BE2C (cell line): ENCODE results near the gene UBALD2.
A peak's percentile ranks its signal among the peaks of the same experiment; 100 is the strongest.
"Not testable (repeated sequence)": the region's sequence is repeated elsewhere in the genome, so short reads cannot be mapped to it uniquely, and the experiment has no call there.

ENCODE experiments used
- DNase-seq: peaks from one replicate; pipeline ENCODE4 v3.0.0-alpha.2; 2020
- H3K27me3 ChIP-seq: fragments of 250-450 bp; sonication (Bioruptor Pico); 2 replicates; pipeline ENCODE4 v1.5.1; 2020; ENCODE audit warnings: mild to moderate bottlenecking
- H3K36me3 ChIP-seq: fragments of 250-450 bp; sonication (Bioruptor Pico); 2 replicates; pipeline ENCODE4 v1.5.1; 2020; ENCODE audit warnings: mild to moderate bottlenecking
- H3K4me1 ChIP-seq: fragments of 250-450 bp; sonication (Bioruptor Pico); 2 replicates; pipeline ENCODE4 v1.5.1; 2020
- H3K4me3 ChIP-seq: 2 replicates; pipeline ENCODE4 v1.5.1; 2011; ENCODE audit warnings: low read depth, low read length
- H3K9me3 ChIP-seq: fragments of 250-450 bp; sonication (Bioruptor Pico); 2 replicates; pipeline ENCODE4 v1.5.1; 2020
- TF ChIP-seq, protein P1 (sequence below): IDR thresholded peaks from 2 replicates; pipeline ENCODE4 v1.5.1; 2012; ENCODE audit warnings: mild to moderate bottlenecking, low read depth, low read length

Gene UBALD2

DNA sequence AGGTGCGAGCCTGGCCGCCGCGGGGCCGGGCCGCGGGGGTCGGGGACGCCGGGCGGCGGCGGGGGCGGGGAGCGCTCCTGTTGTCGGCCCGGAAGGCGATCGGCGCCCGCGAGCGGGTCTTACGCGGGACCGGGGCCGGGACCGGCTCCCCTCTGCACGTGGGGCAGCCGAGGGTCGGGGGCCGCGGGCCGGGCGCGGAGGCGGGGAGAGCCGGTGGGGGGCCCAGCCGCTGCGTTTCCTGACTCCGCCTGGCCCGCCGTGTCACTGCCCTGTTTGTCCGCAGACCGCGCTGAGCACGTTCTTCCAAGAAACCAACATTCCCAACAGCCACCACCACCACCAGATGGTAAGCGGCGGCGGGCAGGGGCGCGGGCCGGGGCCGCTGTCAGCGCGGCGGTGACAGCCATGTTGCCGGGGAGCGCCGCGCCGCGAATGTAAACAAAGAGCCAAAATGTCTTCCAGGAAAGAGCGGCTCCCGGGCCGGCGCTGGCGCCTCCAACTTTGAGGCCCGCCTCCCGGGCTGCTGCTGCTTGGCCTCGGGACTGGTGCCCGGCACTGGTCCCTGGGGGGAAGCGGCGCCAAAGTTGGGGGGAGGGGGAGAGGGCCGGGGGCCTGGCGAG lies 586 bp downstream of the UBALD2 start:
- no peaks in the 10 kb centered on the region for H3K27me3 ChIP-seq
- no peaks in the 10 kb centered on the region for H3K9me3 ChIP-seq
- H3K4me3 ChIP-seq: peak overlapping the region; percentile 79
- H3K4me1 ChIP-seq: peaks cover 2% of the 10 kb centered on the region; the same call in 1 of the 2 replicates
- DNase-seq: peak; percentile 57
- H3K36me3 ChIP-seq: no peaks in the 10 kb centered on the region; the same call in 1 of the 2 replicates
- TF ChIP-seq, protein P1, sequence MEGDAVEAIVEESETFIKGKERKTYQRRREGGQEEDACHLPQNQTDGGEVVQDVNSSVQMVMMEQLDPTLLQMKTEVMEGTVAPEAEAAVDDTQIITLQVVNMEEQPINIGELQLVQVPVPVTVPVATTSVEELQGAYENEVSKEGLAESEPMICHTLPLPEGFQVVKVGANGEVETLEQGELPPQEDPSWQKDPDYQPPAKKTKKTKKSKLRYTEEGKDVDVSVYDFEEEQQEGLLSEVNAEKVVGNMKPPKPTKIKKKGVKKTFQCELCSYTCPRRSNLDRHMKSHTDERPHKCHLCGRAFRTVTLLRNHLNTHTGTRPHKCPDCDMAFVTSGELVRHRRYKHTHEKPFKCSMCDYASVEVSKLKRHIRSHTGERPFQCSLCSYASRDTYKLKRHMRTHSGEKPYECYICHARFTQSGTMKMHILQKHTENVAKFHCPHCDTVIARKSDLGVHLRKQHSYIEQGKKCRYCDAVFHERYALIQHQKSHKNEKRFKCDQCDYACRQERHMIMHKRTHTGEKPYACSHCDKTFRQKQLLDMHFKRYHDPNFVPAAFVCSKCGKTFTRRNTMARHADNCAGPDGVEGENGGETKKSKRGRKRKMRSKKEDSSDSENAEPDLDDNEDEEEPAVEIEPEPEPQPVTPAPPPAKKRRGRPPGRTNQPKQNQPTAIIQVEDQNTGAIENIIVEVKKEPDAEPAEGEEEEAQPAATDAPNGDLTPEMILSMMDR: no peak

DNA sequence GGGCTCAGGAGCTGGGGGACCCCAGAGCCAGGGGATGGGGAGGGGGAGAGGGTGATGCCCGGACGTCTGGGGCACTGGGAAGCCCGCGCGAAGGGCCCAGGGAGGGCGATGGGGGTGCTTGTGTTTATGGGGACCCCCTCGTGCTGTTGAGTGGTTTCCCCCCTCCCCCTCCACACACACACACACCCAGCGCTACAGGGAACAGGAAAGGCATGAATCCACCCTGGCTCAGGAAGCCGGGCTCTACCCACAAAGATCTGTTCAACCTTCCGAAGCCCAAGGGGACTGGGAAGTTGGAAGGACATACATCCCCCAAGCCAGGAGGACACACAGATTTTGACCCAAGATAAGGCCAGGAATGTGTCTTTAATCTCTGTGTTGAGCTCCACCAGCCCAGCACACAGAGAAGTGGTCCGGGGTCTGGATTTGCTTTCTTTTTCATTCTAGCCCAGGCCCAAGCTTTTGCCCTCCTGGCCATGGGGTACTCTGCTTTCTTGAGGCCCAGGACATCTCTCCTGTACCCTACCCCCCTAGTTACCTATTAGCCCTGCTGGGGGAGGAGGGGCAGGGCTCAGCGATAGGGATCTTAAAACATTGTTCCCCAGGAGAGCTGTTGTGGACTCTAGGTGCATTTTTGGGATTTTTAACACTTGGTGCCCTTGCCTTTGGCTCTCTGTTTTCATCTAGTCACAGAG lies 1.2 kb downstream of the UBALD2 start:
- peak overlapping the region; percentile 79 for H3K4me3 ChIP-seq
- H3K4me1 ChIP-seq: peaks cover 2% of the 10 kb centered on the region; the same call in 1 of the 2 replicates
- TF ChIP-seq, protein P1: no peak
- no peaks in the 10 kb centered on the region; the same call in 1 of the 2 replicates for H3K36me3 ChIP-seq
- no peaks in the 10 kb centered on the region for H3K27me3 ChIP-seq
- no peak for DNase-seq
- H3K9me3 ChIP-seq: no peaks in the 10 kb centered on the region

DNA sequence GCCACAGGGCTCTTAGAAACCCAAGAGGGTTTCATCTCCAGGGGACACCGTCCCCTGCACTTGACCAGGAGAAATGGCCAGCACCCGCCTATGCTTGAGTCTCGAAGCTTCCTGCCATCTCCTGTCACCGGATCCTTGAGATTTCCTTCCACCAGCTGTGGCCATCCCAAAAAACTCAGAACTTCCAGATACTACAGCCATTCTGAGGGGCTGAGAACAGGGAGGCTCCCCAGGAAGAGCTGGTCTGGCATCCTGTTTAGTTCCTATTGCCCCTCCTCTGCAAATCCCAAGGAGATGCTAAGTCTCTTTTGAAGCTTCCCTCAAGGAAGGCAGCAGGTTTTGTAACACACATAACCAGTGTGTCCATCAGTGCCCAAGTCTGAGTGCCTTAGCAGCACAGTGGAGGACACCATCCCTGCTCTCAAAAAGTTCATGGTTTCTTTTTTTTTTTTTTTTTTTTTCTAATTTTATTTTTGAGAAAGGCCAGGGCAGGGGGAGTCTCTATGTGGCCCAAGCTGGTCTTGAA lies 2.0 kb downstream of the UBALD2 start:
- Histone ChIP-seq H3K9me3 (no peaks in the 10 kb centered on the region), H3K4me1 (peaks cover 2% of the 10 kb centered on the region; the same call in 1 of the 2 replicates), H3K4me3 (peak overlapping the region; percentile 79; the same call in 1 of the 2 replicates), H3K36me3 (no peaks in the 10 kb centered on the region; the same call in 1 of the 2 replicates), H3K27me3 (no peaks in the 10 kb centered on the region)
- TF ChIP-seq, protein P1: no peak
- no peak for DNase-seq

DNA sequence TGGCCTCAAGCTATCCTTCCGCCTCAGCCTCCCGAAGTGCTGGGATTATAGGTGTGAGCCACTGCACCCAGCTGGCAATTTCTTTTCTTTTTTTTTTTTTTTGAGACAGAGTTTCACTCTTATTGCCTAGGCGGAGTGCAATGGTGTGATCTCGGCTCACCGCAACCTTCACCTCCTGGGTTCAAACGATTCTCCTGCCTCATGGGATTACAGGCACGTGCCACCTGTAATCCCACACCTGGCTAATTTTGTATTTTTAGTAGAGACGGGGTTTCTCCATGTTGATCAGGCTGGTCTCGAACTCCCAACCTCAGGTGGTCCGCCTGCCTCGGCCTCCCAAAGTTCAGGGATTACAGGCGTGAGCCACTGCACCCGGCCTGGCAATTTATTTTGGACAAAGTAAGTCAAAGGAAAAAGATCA lies 2.4 kb downstream of the UBALD2 start:
- not testable (repeated sequence) for H3K9me3 ChIP-seq, H3K36me3 ChIP-seq, H3K27me3 ChIP-seq, H3K4me3 ChIP-seq, H3K4me1 ChIP-seq, DNase-seq

DNA sequence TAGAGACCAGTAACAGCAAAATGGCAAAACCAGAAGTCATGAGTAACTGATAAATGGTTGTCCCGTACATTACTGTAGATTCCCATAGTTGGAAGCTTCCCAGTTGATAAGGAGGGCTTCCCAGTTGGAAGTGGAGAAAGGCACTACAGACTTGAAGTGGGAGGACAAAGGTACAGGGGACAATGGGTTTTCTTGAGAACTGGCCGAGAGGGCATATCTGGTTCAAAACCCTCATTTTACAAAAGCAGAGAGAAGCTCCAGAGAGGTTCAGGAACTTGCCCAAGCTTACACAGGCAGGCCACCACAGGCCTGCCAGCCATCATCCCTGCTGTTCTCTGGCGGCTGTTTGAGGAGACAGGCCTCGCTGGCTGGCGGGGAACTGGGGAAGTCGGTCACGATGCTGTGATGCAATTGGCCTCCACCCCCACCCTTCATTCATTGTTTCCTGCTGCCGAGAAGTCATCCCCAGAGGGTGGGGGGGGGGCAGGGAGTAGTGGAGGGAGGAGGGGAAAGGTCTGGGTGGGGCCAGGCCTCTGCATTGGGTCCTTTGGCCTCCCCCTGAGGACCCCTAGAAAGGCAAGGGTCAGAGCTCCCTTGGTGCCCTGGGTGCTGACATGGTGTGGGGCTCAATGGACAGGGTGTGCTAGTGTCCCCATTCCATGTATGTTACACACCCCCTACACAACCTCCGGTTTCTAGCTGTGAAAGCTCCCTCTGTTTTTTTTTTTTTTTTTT lies 3.0 kb downstream of the UBALD2 start:
- TF ChIP-seq, protein P1: no peak
- no peak for DNase-seq
- H3K4me3 ChIP-seq: no peak overlapping the region
- H3K27me3 ChIP-seq: no peaks in the 10 kb centered on the region
- no peaks in the 10 kb centered on the region; the same call in 1 of the 2 replicates for H3K36me3 ChIP-seq
- no peaks in the 10 kb centered on the region for H3K9me3 ChIP-seq
- H3K4me1 ChIP-seq: peaks cover 2% of the 10 kb centered on the region; the same call in 1 of the 2 replicates
